HepG2 (cell line): ENCODE results near the gene PRPSAP2.

Source experiments
- JUND ChIP-seq: sonication (generic); formaldehyde crosslinking; IDR thresholded peaks from 2 replicates; pipeline ENCODE4 v1.8.0; 2022; ENCODE audit warnings: mild to moderate bottlenecking, missing genetic modification reagents
- NAIF1 ChIP-seq: sonication (generic); formaldehyde crosslinking; IDR thresholded peaks from 2 replicates; pipeline ENCODE4 v1.5.0; 2020; ENCODE audit warnings: mild to moderate bottlenecking, missing genetic modification reagents, borderline replicate concordance
- POLR2AphosphoS5 ChIP-seq: IDR thresholded peaks from 2 replicates; pipeline ENCODE4 v1.6.1; 2012; ENCODE audit warnings: low read depth, low read length
- ZNF672 ChIP-seq: sonication (generic); formaldehyde crosslinking; IDR thresholded peaks from 2 replicates; pipeline ENCODE4 v1.8.1; 2022; ENCODE audit warnings: missing genetic modification reagents

GRCh38 chr17:18968345-18968744, 110.4 kb downstream of the PRPSAP2 start:
- no peak for TF ChIP-seq NAIF1 (CRISPR knock-in tag)
- no peak for TF ChIP-seq ZNF672
- TF ChIP-seq JUND (CRISPR knock-in tag), result no peak
- no peak for TF ChIP-seq POLR2AphosphoS5
